HAP-1 (cell line): Measurements from ENCODE around the gene LRRIQ1.

ENCODE experiments used
- DNase-seq, 2 experiments: peaks; one replicate each; pipeline ENCODE4 v3.0.0-alpha.2; 2016 to 2020; ENCODE audit warnings: low spot score in 2 of 2
- H3K27me3 ChIP-seq: fragments of 250-450 bp; sonication (Bioruptor Pico); 2 replicates; pipeline ENCODE4 v1.5.1; 2020; ENCODE audit warnings: low read depth, mild to moderate bottlenecking, moderate library complexity
- H3K36me3 ChIP-seq: fragments of 250-450 bp; sonication (Bioruptor Pico); replicated peaks from 2 replicates; pipeline ENCODE4 v1.5.1; 2020; ENCODE audit warnings: mild to moderate bottlenecking
- H3K4me1 ChIP-seq: fragments of 250-450 bp; sonication (Bioruptor Pico); 2 replicates; pipeline ENCODE4 v1.5.1; 2020; ENCODE audit warnings: mild to moderate bottlenecking
- H3K4me3 ChIP-seq: fragments of 250-450 bp; sonication (Bioruptor Pico); 2 replicates; pipeline ENCODE4 v1.5.1; 2020; ENCODE audit warnings: mild to moderate bottlenecking, moderate library complexity
- H3K9me3 ChIP-seq: fragments of 250-450 bp; sonication (Bioruptor Pico); 2 replicates; pipeline ENCODE4 v1.5.1; 2020; ENCODE audit warnings: mild to moderate bottlenecking, moderate library complexity
- in situ Hi-C: fragments of 300-500 bp; cut with MboI; formaldehyde crosslinking; loops from 3 replicates; pipeline ENCODE4 v1.14.3; 2020; ENCODE audit warnings: low sequenced_read_pairs, inconsistent platforms, mixed read lengths

The LRRIQ1 gene

GRCh38 chr12:85016413-85016812, 19.7 kb upstream of the LRRIQ1 start:
- Histone ChIP-seq H3K9me3 (no peaks in the 10 kb centered on the region), H3K27me3 (no peaks in the 10 kb centered on the region), H3K4me3 (no peak overlapping the region), H3K36me3 (no peaks in the 10 kb centered on the region), H3K4me1 (no peaks in the 10 kb centered on the region)
- DNase-seq = no peak
- in situ Hi-C loops = no loop called here

DNA sequence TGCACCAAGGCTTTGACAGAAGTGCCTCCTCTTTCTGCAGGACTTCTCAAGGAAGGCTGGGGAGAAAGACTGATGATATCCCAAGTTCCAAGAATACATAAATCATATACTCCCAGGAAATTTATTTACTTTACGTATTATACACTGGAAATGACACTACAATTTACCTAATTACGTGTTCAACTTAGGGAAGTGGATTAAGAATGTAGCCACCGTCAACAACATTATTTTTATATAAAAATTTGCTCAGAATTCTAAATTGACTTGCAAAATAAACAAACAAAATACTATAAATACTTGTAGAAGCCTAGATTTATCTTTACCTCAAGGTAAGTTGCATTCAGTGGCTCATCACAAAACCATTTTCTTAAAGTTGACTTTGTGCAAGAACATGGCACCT, 19.0 kb upstream of the LRRIQ1 start:
- no peak overlapping the region for H3K4me3 ChIP-seq
- H3K36me3 ChIP-seq = no peaks in the 10 kb centered on the region
- in situ Hi-C loops = no loop called here

GRCh38 chr12:85017618-85018017, 18.5 kb upstream of the LRRIQ1 start:
- Histone ChIP-seq H3K4me1 (no peaks in the 10 kb centered on the region), H3K4me3 (no peak overlapping the region), H3K36me3 (no peaks in the 10 kb centered on the region), H3K27me3 (no peaks in the 10 kb centered on the region), H3K9me3 (no peaks in the 10 kb centered on the region)
- DNase-seq = no peak
- in situ Hi-C loops = no loop called here

More for the DNA sequence above, 19.0 kb upstream of the LRRIQ1 start:
- no peaks in the 10 kb centered on the region for H3K4me1 ChIP-seq
- DNase-seq = no peak
- no peaks in the 10 kb centered on the region for H3K9me3 ChIP-seq
- H3K27me3 ChIP-seq = no peaks in the 10 kb centered on the region

GRCh38 chr12:85018098-85018497, 18.1 kb upstream of the LRRIQ1 start:
- in situ Hi-C loops = no loop called here
- Histone ChIP-seq H3K9me3 (no peaks in the 10 kb centered on the region), H3K4me1 (no peaks in the 10 kb centered on the region)

DNA sequence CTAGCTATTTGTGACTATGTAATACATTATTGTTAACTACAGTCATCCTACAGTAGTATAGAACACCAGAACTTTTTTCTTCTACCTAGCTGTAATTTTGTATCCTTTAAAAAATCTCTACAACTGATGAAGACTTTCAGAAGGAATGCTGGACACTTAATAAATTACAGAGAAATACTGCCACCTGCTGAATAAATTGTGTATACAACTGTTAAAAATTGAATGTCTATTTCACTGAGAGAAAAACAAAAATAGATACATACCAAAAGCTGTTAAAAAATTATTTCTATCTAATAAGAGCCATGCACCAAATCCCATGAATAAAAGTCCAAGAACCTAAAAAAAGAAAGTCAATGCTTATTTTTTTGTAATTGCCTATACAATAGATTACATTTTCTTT, 6.7 kb upstream of the LRRIQ1 start:
- no peaks in the 10 kb centered on the region for H3K4me1 ChIP-seq
- H3K27me3 ChIP-seq = no peaks in the 10 kb centered on the region
- H3K4me3 ChIP-seq = no peak overlapping the region
- in situ Hi-C loops = loop anchor here (5.0 kb wide), 1 partner anchor 157 kb away; no protein-coding TSS in a partner anchor
- H3K36me3 ChIP-seq = no peaks in the 10 kb centered on the region
- peak in 1 of 2 experiments; percentile 71 for DNase-seq
- H3K9me3 ChIP-seq = no peaks in the 10 kb centered on the region

More at GRCh38 chr12:85018098-85018497, 18.1 kb upstream of the LRRIQ1 start:
- H3K4me3 ChIP-seq = no peak overlapping the region
- DNase-seq = no peak
- H3K36me3 ChIP-seq = no peaks in the 10 kb centered on the region
- H3K27me3 ChIP-seq = no peaks in the 10 kb centered on the region

DNA sequence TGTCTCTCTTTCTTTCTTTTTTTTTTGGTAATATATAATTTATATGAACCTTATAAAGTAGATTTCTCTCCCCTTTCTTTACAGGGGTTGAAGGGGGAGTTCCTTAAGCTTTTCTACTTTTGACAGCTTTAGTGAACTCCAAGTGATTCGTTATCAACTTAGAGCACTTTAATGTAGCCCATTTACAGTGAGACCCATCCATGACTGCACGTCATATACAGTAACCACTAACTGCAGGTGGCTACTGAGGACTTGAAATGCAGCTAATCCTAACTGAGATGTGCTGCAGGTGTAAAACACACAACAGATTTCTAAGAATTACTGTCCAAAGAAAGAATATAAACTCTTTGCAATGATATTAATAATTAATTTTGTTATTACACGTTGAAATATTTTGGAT, 582 bp downstream of the LRRIQ1 start:
- H3K27me3 ChIP-seq = no peaks in the 10 kb centered on the region
- peak overlapping the region; percentile 45 for H3K4me3 ChIP-seq
- H3K36me3 ChIP-seq = no peaks in the 10 kb centered on the region
- no peak for DNase-seq
- H3K4me1 ChIP-seq = peaks cover 5% of the 10 kb centered on the region
- H3K9me3 ChIP-seq = no peaks in the 10 kb centered on the region
- in situ Hi-C loops = no loop called here

DNA sequence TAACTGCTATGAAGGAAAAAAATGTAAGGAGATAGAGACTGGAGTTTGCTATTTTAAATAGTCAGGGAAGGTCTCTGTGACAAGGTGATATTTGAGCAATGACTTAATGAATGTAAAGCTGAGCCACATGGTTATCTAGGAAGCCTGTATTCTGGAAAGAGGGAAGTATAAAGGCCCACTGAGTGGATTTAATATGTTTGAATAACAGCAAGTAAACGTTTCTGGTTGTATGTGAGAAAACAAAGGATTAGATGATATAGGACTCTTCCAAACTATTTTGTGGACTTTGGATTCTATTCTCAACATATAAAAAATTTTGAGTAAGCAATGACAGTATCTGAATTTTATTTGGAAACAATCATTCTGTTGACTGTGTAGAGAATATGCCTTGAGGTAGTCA, 5.2 kb downstream of the LRRIQ1 start:
- no peaks in the 10 kb centered on the region for H3K36me3 ChIP-seq
- no peak overlapping the region for H3K4me3 ChIP-seq
- H3K4me1 ChIP-seq = no peaks in the 10 kb centered on the region; the same call in 1 of the 2 replicates
- DNase-seq = no peak
- in situ Hi-C loops = no loop called here
- H3K9me3 ChIP-seq = no peaks in the 10 kb centered on the region
- H3K27me3 ChIP-seq = no peaks in the 10 kb centered on the region

DNA sequence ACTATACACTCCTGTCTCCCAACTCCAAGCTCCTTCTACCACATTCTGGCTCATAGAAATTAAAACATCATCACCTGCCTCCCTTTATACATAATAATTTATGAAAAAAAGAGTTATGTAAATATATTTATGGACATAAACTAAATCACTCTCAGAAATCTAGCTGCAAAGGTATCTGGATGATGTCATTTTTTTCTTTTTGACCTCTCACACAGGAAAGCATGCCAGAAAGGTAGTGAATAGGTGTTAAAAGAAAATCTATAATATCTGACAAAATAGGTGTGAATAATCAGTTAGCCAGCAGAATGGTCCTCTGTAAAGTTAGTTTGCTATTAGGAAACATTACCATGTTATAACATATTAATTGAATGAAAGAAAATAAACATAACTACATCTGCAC, 7.7 kb downstream of the LRRIQ1 start:
- Histone ChIP-seq H3K4me1 (no peaks in the 10 kb centered on the region), H3K27me3 (no peaks in the 10 kb centered on the region), H3K9me3 (no peaks in the 10 kb centered on the region), H3K36me3 (no peaks in the 10 kb centered on the region), H3K4me3 (no peak overlapping the region)
- in situ Hi-C loops = no loop called here
- DNase-seq = no peak

- H3K4me1 ChIP-seq = no peaks in the 10 kb centered on the region
- in situ Hi-C loops = no loop called here
- no peaks in the 10 kb centered on the region for H3K9me3 ChIP-seq
- H3K27me3 ChIP-seq = no peaks in the 10 kb centered on the region; the same call in none of the 2 replicates
- peak; percentile 36 to 72 for DNase-seq
- H3K36me3 ChIP-seq = no peaks in the 10 kb centered on the region
- no peak overlapping the region for H3K4me3 ChIP-seq
These were observed 21.3 kb downstream of the LRRIQ1 start for GRCh38 chr12:85057370-85057963.

- no peak overlapping the region for H3K4me3 ChIP-seq
- H3K27me3 ChIP-seq = no peaks in the 10 kb centered on the region; the same call in none of the 2 replicates
- H3K4me1 ChIP-seq = no peaks in the 10 kb centered on the region
- H3K9me3 ChIP-seq = no peaks in the 10 kb centered on the region
- DNase-seq = no peak
- in situ Hi-C loops = no loop called here
- H3K36me3 ChIP-seq = no peaks in the 10 kb centered on the region
These were observed 22.2 kb downstream of the LRRIQ1 start for GRCh38 chr12:85058339-85058738.

GRCh38 chr12:85059594-85059993, 23.4 kb downstream of the LRRIQ1 start:
- Histone ChIP-seq H3K4me3 (no peak overlapping the region), H3K9me3 (no peaks in the 10 kb centered on the region), H3K27me3 (no peaks in the 10 kb centered on the region; the same call in none of the 2 replicates), H3K36me3 (no peaks in the 10 kb centered on the region), H3K4me1 (no peaks in the 10 kb centered on the region)
- no peak for DNase-seq
- in situ Hi-C loops = no loop called here

DNA sequence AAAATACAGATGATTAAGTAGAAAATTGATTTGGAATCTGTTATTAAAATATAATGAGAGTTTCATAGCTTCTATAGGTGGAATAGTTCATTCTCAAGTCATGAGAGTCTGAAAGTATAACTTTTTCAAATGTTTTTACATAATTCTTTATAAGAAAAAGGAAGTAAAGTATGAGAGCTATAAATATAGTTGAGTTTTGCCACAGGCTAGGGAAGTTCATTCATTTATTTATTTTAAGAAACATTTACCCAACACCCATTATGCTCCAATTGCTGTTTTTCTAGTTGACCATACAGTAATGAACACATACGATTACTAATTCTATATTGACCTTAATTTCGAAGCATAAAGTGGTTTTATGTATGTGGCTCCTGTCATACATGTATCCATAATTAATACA, 24.8 kb downstream of the LRRIQ1 start:
- no peaks in the 10 kb centered on the region for H3K36me3 ChIP-seq
- no peaks in the 10 kb centered on the region for H3K9me3 ChIP-seq
- H3K4me1 ChIP-seq = no peaks in the 10 kb centered on the region
- no peak overlapping the region for H3K4me3 ChIP-seq
- H3K27me3 ChIP-seq = no peaks in the 10 kb centered on the region; the same call in none of the 2 replicates
- in situ Hi-C loops = no loop called here
- DNase-seq = no peak

GRCh38 chr12:85065837-85066482, 29.8 kb downstream of the LRRIQ1 start:
- in situ Hi-C loops = no loop called here
- no peak for DNase-seq

DNA sequence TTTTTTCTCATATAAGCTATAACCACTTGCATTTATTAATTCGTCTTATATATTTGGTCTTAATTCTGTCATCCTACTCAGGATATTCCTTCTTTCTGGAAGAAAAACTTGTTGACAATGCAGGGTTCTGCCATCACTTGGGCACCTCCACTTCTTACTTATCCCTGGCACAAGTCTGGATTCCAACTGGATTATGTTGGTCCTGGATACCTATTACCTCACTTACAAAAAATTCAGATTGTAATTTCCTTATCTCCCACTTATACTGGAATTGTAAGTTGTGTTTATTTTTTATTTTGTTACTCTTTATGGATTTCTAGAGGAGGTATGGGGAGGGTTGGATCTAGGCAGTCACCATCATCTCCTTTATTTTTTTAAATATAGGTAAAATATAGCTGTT, 36.7 kb downstream of the LRRIQ1 start:
- peaks cover 3% of the 10 kb centered on the region; the same call in 1 of the 2 replicates for H3K27me3 ChIP-seq
- no peak overlapping the region for H3K4me3 ChIP-seq
- DNase-seq = no peak
- no peaks in the 10 kb centered on the region for H3K4me1 ChIP-seq
- in situ Hi-C loops = no loop called here
- no peaks in the 10 kb centered on the region for H3K9me3 ChIP-seq
- H3K36me3 ChIP-seq = no peaks in the 10 kb centered on the region

More at GRCh38 chr12:85065837-85066482, 29.8 kb downstream of the LRRIQ1 start:
- Histone ChIP-seq H3K27me3 (peaks cover 5% of the 10 kb centered on the region), H3K4me3 (no peak overlapping the region), H3K9me3 (no peaks in the 10 kb centered on the region), H3K36me3 (no peaks in the 10 kb centered on the region), H3K4me1 (no peaks in the 10 kb centered on the region)
